DMS114 treated with DMSO at 0.1 percent for 48 hours (cell line): ENCODE results near the gene ZFR2.
"Not testable (repeated sequence)": the region's sequence is repeated elsewhere in the genome, so short reads cannot be mapped to it uniquely, and the experiment has no call there.

Experiments
- DNase-seq: peaks from one replicate; lab custom pipeline; 2025; ENCODE audit not compliant: unreplicated experiment; lab: John Stamatoyannopoulos, UW

The ZFR2 gene

GRCh38 chr19:3773814-3774515 is 94.9 kb downstream of the ZFR2 start:
- DNase-seq = no peak

- DNase-seq = no peak
These were observed 96.9 kb downstream of the ZFR2 start, which contains the start of gene RAX2 for GRCh38 chr19:3771906-3772455. TSS of gene RAX2 (minus strand) at chr19:3772228. CDS start at chr19:3771742, 486 bp downstream.

GRCh38 chr19:3771000-3771905 is 97.6 kb downstream of the ZFR2 start:
- DNase-seq = no peak

GRCh38 chr19:3770136-3770999 is 98.5 kb downstream of the ZFR2 start:
- DNase-seq = no peak

- DNase-seq = no peak
These were observed 99.3 kb downstream of the ZFR2 start for GRCh38 chr19:3769494-3769893.

GRCh38 chr19:3768748-3769099 is 100.1 kb downstream of the ZFR2 start:
- no peak for DNase-seq

GRCh38 chr19:3768015-3768747 is 100.7 kb downstream of the ZFR2 start:
- no peak for DNase-seq

- DNase-seq = no peak
These were observed 101.8 kb downstream of the ZFR2 start for GRCh38 chr19:3767050-3767449.

- no peak for DNase-seq
These were observed 102.3 kb downstream of the ZFR2 start for GRCh38 chr19:3766520-3766919.

GRCh38 chr19:3765757-3766156 is 103.1 kb downstream of the ZFR2 start:
- not testable (repeated sequence) for DNase-seq

GRCh38 chr19:3765121-3765520 is 103.7 kb downstream of the ZFR2 start:
- DNase-seq = no peak

GRCh38 chr19:3762501-3763459 is 106.1 kb downstream of the ZFR2 start, which contains the start of gene MRPL54:
TSS of gene MRPL54 (plus strand) at chr19:3762682. CDS start at chr19:3762701, 19 bp downstream.
- peak; percentile 90 for DNase-seq

GRCh38 chr19:3762130-3762473 is 106.7 kb downstream of the ZFR2 start:
- no peak for DNase-seq

GRCh38 chr19:3761382-3762129 is 107.3 kb downstream of the ZFR2 start, which contains the start of gene APBA3:
TSS of gene APBA3 (minus strand) at chr19:3761692. CDS start at chr19:3760264, 1,428 bp downstream.
- peak; percentile 50 for DNase-seq

- no peak for DNase-seq
These were observed 107.9 kb downstream of the ZFR2 start for GRCh38 chr19:3760871-3761361.

- no peak for DNase-seq
These were observed 109.2 kb downstream of the ZFR2 start for GRCh38 chr19:3759482-3760254.

GRCh38 chr19:3758297-3758696 is 110.5 kb downstream of the ZFR2 start:
- not testable (repeated sequence) for DNase-seq
